ENCODE measurements around the gene TRIM67.

TRIM67 gene

DNA sequence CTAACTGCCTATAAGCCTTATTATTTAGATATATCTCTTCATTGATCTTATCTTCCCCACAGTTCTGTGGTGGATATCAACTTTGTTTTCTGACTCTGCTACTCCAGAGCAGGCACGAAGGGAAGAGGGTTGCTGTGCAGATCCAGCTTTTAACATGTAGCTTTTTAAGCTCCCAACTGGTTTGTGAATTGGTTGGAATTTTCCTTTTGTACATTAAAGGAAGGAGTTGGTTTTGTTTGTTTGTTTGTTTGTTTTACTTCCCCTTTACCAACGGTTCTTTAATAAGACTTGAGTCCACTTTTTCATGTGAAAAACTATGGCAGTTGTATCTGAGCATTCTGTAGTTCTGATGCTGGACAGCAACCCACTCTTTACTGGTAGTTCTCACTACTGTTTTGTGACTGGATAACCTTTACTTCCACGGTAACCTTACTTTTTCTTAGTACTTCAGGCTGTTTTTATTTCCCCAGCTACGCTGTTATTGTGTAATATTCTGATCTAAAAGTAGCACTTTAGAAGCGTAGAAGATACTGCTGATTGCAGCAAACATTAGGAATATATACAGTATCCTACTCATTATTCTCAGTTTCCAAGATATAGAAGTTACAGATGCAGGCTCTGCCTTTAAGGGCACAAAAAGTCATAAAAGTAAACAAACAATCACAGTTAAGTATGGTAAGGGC is 80.8 kb downstream of the TRIM67 start:
- no peak overlapping the region for H3K4me3 ChIP-seq (IDR thresholded peaks at IDR 0.05; ENCODE audit: insufficient read depth, low read depth, low read length)
- no peaks in the 10 kb centered on the region for H4K20me1 ChIP-seq (ENCODE audit: insufficient read depth)
- TF ChIP-seq, protein P1, sequence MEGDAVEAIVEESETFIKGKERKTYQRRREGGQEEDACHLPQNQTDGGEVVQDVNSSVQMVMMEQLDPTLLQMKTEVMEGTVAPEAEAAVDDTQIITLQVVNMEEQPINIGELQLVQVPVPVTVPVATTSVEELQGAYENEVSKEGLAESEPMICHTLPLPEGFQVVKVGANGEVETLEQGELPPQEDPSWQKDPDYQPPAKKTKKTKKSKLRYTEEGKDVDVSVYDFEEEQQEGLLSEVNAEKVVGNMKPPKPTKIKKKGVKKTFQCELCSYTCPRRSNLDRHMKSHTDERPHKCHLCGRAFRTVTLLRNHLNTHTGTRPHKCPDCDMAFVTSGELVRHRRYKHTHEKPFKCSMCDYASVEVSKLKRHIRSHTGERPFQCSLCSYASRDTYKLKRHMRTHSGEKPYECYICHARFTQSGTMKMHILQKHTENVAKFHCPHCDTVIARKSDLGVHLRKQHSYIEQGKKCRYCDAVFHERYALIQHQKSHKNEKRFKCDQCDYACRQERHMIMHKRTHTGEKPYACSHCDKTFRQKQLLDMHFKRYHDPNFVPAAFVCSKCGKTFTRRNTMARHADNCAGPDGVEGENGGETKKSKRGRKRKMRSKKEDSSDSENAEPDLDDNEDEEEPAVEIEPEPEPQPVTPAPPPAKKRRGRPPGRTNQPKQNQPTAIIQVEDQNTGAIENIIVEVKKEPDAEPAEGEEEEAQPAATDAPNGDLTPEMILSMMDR (conservative IDR thresholded peaks at IDR 0.05; ENCODE audit: low read depth, low read length), result no peak
- peak overlapping the region; percentile 83 for H3K4me2 ChIP-seq
- no peaks in the 10 kb centered on the region for H3K27me3 ChIP-seq (ENCODE audit: insufficient read depth, low read depth)
- H3K4me1 ChIP-seq (ENCODE audit: low read depth, poor library complexity, severe bottlenecking), result peaks cover 21% of the 10 kb centered on the region
- H3K79me2 ChIP-seq (ENCODE audit: insufficient read depth, low read depth), result peaks cover 67% of the 10 kb centered on the region
- no peak overlapping the region for H2AFZ ChIP-seq (ENCODE audit: low read depth)
- H3K27ac ChIP-seq, result no peak overlapping the region
- H3K9ac ChIP-seq, result peak overlapping the region; percentile 86; the same call in 1 of the 2 replicates
- no peaks in the 10 kb centered on the region for H3K36me3 ChIP-seq (ENCODE audit: insufficient read depth)

DNA sequence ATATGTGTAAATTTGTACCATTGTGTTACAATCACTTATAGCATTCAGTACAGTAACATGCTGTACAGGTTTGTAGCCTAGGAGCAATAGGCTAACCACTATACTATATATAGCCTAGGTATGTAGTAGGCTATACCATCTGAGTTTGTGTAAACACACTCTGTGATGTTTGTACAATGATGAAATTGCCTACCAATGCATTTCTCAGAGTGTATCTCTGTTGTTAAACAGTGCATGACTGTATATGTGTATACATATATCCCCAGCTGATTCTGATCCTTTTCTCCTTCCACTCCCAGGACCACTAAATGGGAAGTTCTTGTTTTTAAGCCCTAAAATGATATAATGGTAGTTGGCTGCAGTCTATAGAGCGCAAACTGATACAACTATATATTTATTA is 86.9 kb downstream of the TRIM67 start:
- Histone ChIP-seq H2AFZ (ENCODE audit: low read depth) (no peak overlapping the region), H3K4me1 (ENCODE audit: low read depth, poor library complexity, severe bottlenecking) (no peaks in the 10 kb centered on the region), H3K27me3 (ENCODE audit: insufficient read depth, low read depth) (no peaks in the 10 kb centered on the region), H3K4me3 (IDR thresholded peaks at IDR 0.05; ENCODE audit: insufficient read depth, low read depth, low read length) (no peak overlapping the region), H3K27ac (no peak overlapping the region), H3K79me2 (ENCODE audit: insufficient read depth, low read depth) (peaks cover 40% of the 10 kb centered on the region; the same call in 1 of the 2 replicates), H4K20me1 (ENCODE audit: insufficient read depth) (no peaks in the 10 kb centered on the region), H3K9ac (no peak overlapping the region), H3K4me2 (no peak overlapping the region), H3K36me3 (ENCODE audit: insufficient read depth) (no peaks in the 10 kb centered on the region)
- TF ChIP-seq, protein P1 (conservative IDR thresholded peaks at IDR 0.05; ENCODE audit: low read depth, low read length), result no peak

DNA sequence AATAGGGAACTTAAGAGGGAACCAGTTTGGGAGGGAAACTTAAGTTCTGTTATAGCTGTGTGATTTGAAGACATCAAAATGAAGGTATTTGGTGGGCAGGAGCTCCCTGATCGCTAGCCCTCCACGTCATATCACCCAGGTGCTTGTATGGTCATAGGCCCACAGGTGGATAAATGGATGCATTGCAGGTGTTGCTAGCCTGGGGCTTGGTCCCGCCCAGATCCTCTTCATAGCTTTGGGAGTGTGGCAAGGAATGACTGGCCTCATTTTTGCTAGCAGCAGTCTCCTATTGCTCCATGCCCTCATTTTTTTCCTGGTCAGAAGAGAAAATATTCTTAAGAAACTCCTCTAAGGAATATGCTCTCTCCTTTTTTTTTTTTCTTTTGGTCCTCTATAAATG is 90.5 kb downstream of the TRIM67 start:
- H3K79me2 ChIP-seq (ENCODE audit: insufficient read depth, low read depth), result peaks cover 14% of the 10 kb centered on the region; the same call in 1 of the 2 replicates
- no peaks in the 10 kb centered on the region for H3K27me3 ChIP-seq (ENCODE audit: insufficient read depth, low read depth)
- no peaks in the 10 kb centered on the region for H3K4me1 ChIP-seq (ENCODE audit: low read depth, poor library complexity, severe bottlenecking)
- no peak overlapping the region for H3K9ac ChIP-seq
- H4K20me1 ChIP-seq (ENCODE audit: insufficient read depth), result no peaks in the 10 kb centered on the region
- no peak overlapping the region for H3K4me3 ChIP-seq (IDR thresholded peaks at IDR 0.05; ENCODE audit: insufficient read depth, low read depth, low read length)
- TF ChIP-seq, protein P1 (conservative IDR thresholded peaks at IDR 0.05; ENCODE audit: low read depth, low read length), result no peak
- H3K36me3 ChIP-seq (ENCODE audit: insufficient read depth), result peaks cover 4% of the 10 kb centered on the region; the same call in 1 of the 2 replicates
- H3K4me2 ChIP-seq, result no peak overlapping the region
- no peak overlapping the region for H3K27ac ChIP-seq
- no peak overlapping the region for H2AFZ ChIP-seq (ENCODE audit: low read depth)

DNA sequence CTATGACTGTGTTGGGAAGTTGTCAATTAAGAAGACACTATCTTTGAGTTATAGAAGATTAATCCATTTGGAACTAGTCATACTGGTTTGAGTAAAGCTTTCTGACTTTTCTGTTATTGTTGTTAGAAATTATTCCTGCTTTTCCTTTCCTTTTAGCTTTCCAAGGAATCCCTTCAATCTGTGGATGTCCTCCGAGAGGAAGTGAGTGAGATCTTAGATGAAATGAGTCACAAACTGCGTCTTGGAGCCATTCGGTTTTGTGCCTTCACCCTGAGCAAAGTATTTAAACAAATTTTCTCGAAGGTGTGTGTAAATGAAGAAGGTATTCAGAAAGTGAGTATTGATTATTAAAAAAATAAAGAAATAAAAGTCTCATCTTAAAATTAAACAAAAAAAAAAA is 98.5 kb downstream of the TRIM67 start:
- TF ChIP-seq, protein P1 (conservative IDR thresholded peaks at IDR 0.05; ENCODE audit: low read depth, low read length), result no peak
- Histone ChIP-seq H3K9ac (no peak overlapping the region), H3K36me3 (ENCODE audit: insufficient read depth) (peaks cover 11% of the 10 kb centered on the region; the same call in 1 of the 2 replicates), H3K27me3 (ENCODE audit: insufficient read depth, low read depth) (no peaks in the 10 kb centered on the region), H3K4me1 (ENCODE audit: low read depth, poor library complexity, severe bottlenecking) (no peaks in the 10 kb centered on the region), H3K4me3 (IDR thresholded peaks at IDR 0.05; ENCODE audit: insufficient read depth, low read depth, low read length) (no peak overlapping the region), H3K27ac (no peak overlapping the region), H3K4me2 (no peak overlapping the region), H2AFZ (ENCODE audit: low read depth) (no peak overlapping the region), H4K20me1 (ENCODE audit: insufficient read depth) (no peaks in the 10 kb centered on the region), H3K79me2 (ENCODE audit: insufficient read depth, low read depth) (no peaks in the 10 kb centered on the region)
